Endodermal cell (in vitro differentiated cells): ENCODE results near the gene PDYN. TPM values are rescaled to one million over a fixed set of nuclear protein-coding genes. Genes with fewer than 3 reads are reported as not detected.

Experiments used
- DNase-seq: peaks from one replicate; pipeline ENCODE4 v3.0.0-alpha.2; 2017
- H3K27ac ChIP-seq: 2 replicates; pipeline ENCODE4 v1.5.1; 2013; ENCODE audit warnings: mild to moderate bottlenecking, low read depth, low read length, moderate library complexity
- H3K27me3 ChIP-seq: 2 replicates; pipeline ENCODE4 v1.6.1; 2013; ENCODE audit warnings: mild to moderate bottlenecking, low read length, moderate library complexity; ENCODE audit not compliant: insufficient read depth, control insufficient read depth, poor library complexity, severe bottlenecking
- H3K36me3 ChIP-seq: 2 replicates; pipeline ENCODE4 v1.7.0; 2013; ENCODE audit warnings: mild to moderate bottlenecking, low read length, moderate library complexity; ENCODE audit not compliant: control insufficient read depth, insufficient read depth
- H3K4me1 ChIP-seq: one replicate; pipeline ENCODE4 v1.7.0; 2013; ENCODE audit warnings: low read length; ENCODE audit not compliant: control insufficient read depth, insufficient read depth
- H3K4me3 ChIP-seq: 2 replicates; pipeline ENCODE4 v1.5.1; 2013; ENCODE audit warnings: mild to moderate bottlenecking, low read length, moderate library complexity
- H3K9ac ChIP-seq: 2 replicates; pipeline ENCODE4 v1.6.1; 2013; ENCODE audit warnings: mild to moderate bottlenecking, low read length, moderate library complexity; ENCODE audit not compliant: poor library complexity, severe bottlenecking; ENCODE audit errors: extremely low read depth
- H3K9me3 ChIP-seq: 2 replicates; pipeline ENCODE4 v1.6.1; 2013; ENCODE audit warnings: mild to moderate bottlenecking, low read length, moderate library complexity; ENCODE audit not compliant: control insufficient read depth
- H3K27ac Mint-ChIP-seq: 2 replicates; pipeline ENCODE4 v1.8.0; 2020; ENCODE audit warnings: mixed read lengths
- H3K27me3 Mint-ChIP-seq: 2 replicates; pipeline ENCODE4 v1.8.0; 2021; ENCODE audit warnings: mild to moderate bottlenecking, mixed read lengths; ENCODE audit not compliant: insufficient read depth
- H3K36me3 Mint-ChIP-seq: 2 replicates; pipeline ENCODE4 v1.8.0; 2020; ENCODE audit warnings: low read depth, mixed read lengths
- H3K4me1 Mint-ChIP-seq: 2 replicates; pipeline ENCODE4 v1.8.0; 2020; ENCODE audit warnings: mixed read lengths
- H3K4me3 Mint-ChIP-seq: 2 replicates; pipeline ENCODE4 v1.8.0; 2020; ENCODE audit warnings: mild to moderate bottlenecking, moderate library complexity, mixed read lengths
- H3K9me3 Mint-ChIP-seq: 2 replicates; pipeline ENCODE4 v1.8.0; 2020; ENCODE audit warnings: mild to moderate bottlenecking, mixed read lengths
- WGBS, 2 experiments: methylation state at CpG; one replicate each; pipeline versions ENCODE4 v1.1.5 to v1.1.7; 2013; ENCODE audit warnings: missing lambda C conversion rate in 2 of 2, mixed read lengths in 1 of 2; ENCODE audit not compliant: insufficient coverage in 1 of 2, insufficient read length in 1 of 2; 5-methylcytosine and 5-hydroxymethylcytosine counted together
- total RNA-seq, 2 donors: library from RNA; stranded (reverse); fragmentation: NEBNext Ultra II Directional in 1 of 2; extraction: Animal tissue kit (Norgen Biotek cat#: 25700) in 1 of 2; gene quantifications; 2 replicates in 1 of 2; 3 replicates in 1 of 2; pipeline ENCODE4 v1.2.1, GENCODE V29; 2021
- TF ChIP-seq, protein P1 (sequence below): fragments of 200-600 bp; sonication (generic); conservative IDR thresholded peaks from 2 replicates; pipeline ENCODE4 v1.5.0; 2021; ENCODE audit warnings: antibody characterized with exemption, mild to moderate bottlenecking

The PDYN gene
- total RNA-seq, 2 donors from 2014 or later: 0.51 to 0.71 TPM

DNA sequence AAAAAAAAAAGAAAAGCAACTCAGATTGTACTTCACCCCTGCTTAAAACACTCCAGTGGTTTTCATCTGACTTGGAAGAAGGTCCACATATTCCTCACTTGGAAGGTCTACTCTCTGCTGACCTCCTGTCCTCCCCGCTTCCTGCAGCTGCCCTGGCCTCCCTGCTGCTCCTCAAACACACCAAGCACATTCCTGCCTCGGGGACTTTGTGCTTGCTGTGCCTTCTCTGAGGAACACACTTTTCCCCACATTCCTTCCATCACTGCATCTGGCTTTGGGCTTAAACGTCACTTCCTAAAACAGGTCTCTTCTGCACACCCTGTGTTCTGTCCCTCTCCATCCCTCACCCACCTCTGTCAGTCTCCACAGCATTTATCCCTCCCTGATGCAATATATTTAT, 4.9 kb upstream of the PDYN start:
- peaks cover 2% of the 10 kb centered on the region for H3K4me1 ChIP-seq
- Mint-ChIP-seq H3K4me1 (peaks cover 3% of the 10 kb centered on the region), H3K9me3 (no peaks in the 10 kb centered on the region), H3K27ac (no peak overlapping the region), H3K36me3 (no peaks in the 10 kb centered on the region), H3K4me3 (no peak overlapping the region), H3K27me3 (peaks cover 37% of the 10 kb centered on the region)
- H3K36me3 ChIP-seq: no peaks in the 10 kb centered on the region
- no peaks in the 10 kb centered on the region for H3K9me3 ChIP-seq
- no peak overlapping the region for H3K27ac ChIP-seq
- peak; percentile 54 for DNase-seq
- TF ChIP-seq, protein P1, sequence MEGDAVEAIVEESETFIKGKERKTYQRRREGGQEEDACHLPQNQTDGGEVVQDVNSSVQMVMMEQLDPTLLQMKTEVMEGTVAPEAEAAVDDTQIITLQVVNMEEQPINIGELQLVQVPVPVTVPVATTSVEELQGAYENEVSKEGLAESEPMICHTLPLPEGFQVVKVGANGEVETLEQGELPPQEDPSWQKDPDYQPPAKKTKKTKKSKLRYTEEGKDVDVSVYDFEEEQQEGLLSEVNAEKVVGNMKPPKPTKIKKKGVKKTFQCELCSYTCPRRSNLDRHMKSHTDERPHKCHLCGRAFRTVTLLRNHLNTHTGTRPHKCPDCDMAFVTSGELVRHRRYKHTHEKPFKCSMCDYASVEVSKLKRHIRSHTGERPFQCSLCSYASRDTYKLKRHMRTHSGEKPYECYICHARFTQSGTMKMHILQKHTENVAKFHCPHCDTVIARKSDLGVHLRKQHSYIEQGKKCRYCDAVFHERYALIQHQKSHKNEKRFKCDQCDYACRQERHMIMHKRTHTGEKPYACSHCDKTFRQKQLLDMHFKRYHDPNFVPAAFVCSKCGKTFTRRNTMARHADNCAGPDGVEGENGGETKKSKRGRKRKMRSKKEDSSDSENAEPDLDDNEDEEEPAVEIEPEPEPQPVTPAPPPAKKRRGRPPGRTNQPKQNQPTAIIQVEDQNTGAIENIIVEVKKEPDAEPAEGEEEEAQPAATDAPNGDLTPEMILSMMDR: no peak
- no peak overlapping the region for H3K9ac ChIP-seq
- 56 to 71% methylated on average over 2 to 3 of the region's 3 CpGs for WGBS, 2 experiments
- peaks cover 23% of the 10 kb centered on the region for H3K27me3 ChIP-seq
- H3K4me3 ChIP-seq: no peak overlapping the region

DNA sequence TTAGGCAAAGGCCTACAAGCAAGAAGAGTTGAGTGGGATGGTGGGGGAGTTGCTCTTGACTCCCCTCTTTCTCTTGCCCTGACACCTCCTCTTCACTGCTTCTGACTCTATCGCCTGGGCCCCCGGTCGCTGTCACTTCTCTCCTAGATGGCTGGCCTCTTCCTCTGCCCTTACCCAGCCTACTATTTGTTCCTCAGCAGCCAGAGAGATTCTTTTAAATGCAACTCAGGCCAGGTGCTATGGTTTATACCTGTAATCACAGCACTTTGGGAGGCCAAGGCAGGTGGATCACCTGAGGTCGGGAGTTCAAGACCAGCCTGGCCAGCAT, 4.3 kb upstream of the PDYN start:
- Mint-ChIP-seq H3K4me1 (peaks cover 3% of the 10 kb centered on the region), H3K27me3 (peaks cover 37% of the 10 kb centered on the region), H3K36me3 (no peaks in the 10 kb centered on the region), H3K9me3 (no peaks in the 10 kb centered on the region), H3K27ac (no peak overlapping the region), H3K4me3 (no peak overlapping the region)
- H3K9me3 ChIP-seq: no peaks in the 10 kb centered on the region
- H3K27ac ChIP-seq: no peak overlapping the region
- DNase-seq: no peak
- TF ChIP-seq, protein P1: no peak
- H3K9ac ChIP-seq: no peak overlapping the region
- 90 to 94% methylated on average over 2 to 4 of the region's 4 CpGs for WGBS, 2 experiments
- peaks cover 8% of the 10 kb centered on the region for H3K4me1 ChIP-seq
- H3K27me3 ChIP-seq: peaks cover 23% of the 10 kb centered on the region
- H3K4me3 ChIP-seq: no peak overlapping the region
- no peaks in the 10 kb centered on the region for H3K36me3 ChIP-seq

DNA sequence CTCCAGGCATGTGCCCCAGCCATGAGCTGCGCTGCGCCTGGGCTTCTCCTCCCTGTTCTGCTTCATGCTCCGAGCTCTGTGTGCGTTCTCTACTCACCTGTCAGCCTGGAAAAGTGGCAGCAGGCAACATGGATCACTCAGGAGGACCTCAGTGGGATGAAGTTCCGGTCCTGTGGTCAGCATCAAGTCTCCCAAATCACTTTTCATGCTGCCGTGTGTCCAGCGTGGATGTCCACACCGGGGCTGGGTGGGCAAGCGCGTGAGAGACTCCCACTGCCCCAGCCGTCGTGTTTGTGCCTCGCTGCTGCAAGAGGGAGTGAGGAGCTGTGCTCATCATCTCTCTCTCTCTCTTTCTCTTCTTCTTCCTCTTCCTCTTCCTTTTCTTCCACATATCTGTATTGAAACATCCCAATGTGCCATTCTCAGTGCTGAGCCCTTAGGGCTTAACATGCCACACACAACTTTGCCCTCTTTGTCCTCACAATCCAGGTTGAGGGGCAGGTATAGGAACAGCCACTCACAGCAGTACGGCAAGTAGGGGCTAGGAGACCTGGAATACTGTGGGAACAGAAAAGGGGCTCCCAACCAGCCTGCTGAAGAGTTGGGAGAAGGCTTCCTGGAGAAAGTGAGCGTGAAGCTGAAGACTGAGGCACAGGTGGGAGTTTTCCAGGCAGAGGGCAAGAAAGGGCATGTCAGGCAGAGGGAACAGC, 3.8 kb upstream of the PDYN start:
- H3K4me1 Mint-ChIP-seq: peaks cover 4% of the 10 kb centered on the region
- no peak overlapping the region for H3K4me3 Mint-ChIP-seq
- TF ChIP-seq, protein P1: no peak
- WGBS, 2 experiments: 88 to 93% methylated on average over 11 to 15 of the region's 15 CpGs
- no peak overlapping the region for H3K27ac Mint-ChIP-seq
- Histone ChIP-seq H3K4me1 (peaks cover 9% of the 10 kb centered on the region), H3K36me3 (no peaks in the 10 kb centered on the region), H3K9ac (no peak overlapping the region), H3K27me3 (peaks cover 23% of the 10 kb centered on the region), H3K27ac (no peak overlapping the region), H3K9me3 (no peaks in the 10 kb centered on the region), H3K4me3 (no peak overlapping the region)
- H3K27me3 Mint-ChIP-seq: peaks cover 37% of the 10 kb centered on the region
- DNase-seq: peak; percentile 29
- H3K36me3 Mint-ChIP-seq: no peaks in the 10 kb centered on the region
- H3K9me3 Mint-ChIP-seq: no peaks in the 10 kb centered on the region
